Measurements from ENCODE around the gene GNPTG. TPM values are rescaled to one million over a fixed set of nuclear protein-coding genes. Genes with fewer than 3 reads are reported as not detected.

The GNPTG gene
- total RNA-seq, 2 donors from 2014 or later = 99.6 to 132 TPM

- no peak for TF ChIP-seq CTCF (IDR thresholded peaks at IDR 0.05)
- peak; percentile 18 for TF ChIP-seq POLR2AphosphoS5 (IDR thresholded peaks at IDR 0.05)
- no peak for TF ChIP-seq POLR2A (IDR thresholded peaks at IDR 0.05)
- intact Hi-C loops (cut with DNase I) = no loop called here
- no peaks in the 10 kb centered on the region for H3K27me3 ChIP-seq (replicated peaks; ENCODE audit: insufficient read depth)
- DNase-seq (ENCODE audit: low spot score) = peak; percentile 53
- H3K9me3 ChIP-seq = no peaks in the 10 kb centered on the region
- no peak overlapping the region for H3K27ac ChIP-seq
- no peak overlapping the region for H3K4me3 ChIP-seq
- H3K36me3 ChIP-seq = peaks cover 0 to 10% of the 10 kb centered on the region in 2 donors
- peaks cover 10% of the 10 kb centered on the region for H3K4me1 ChIP-seq (replicated peaks)
- WGBS = 63% methylated on average over 20 of the region's 31 CpGs
Observed at GRCh38 chr16:1347286-1347855, 4.4 kb upstream of the GNPTG start.

- TF ChIP-seq POLR2AphosphoS5 (IDR thresholded peaks at IDR 0.05) (no peak), CTCF (IDR thresholded peaks at IDR 0.05) (no peak), POLR2A (IDR thresholded peaks at IDR 0.05) (no peak)
- intact Hi-C loops (cut with DNase I) = no loop called here
- no peak overlapping the region for H3K27ac ChIP-seq
- WGBS = 79% methylated on average over 20 of the region's 29 CpGs
- peaks cover 0 to 10% of the 10 kb centered on the region in 2 donors for H3K36me3 ChIP-seq
- H3K9me3 ChIP-seq = no peaks in the 10 kb centered on the region
- no peak for DNase-seq (ENCODE audit: low spot score)
- no peaks in the 10 kb centered on the region for H3K27me3 ChIP-seq (replicated peaks; ENCODE audit: insufficient read depth)
- H3K4me3 ChIP-seq = no peak overlapping the region
- H3K4me1 ChIP-seq (replicated peaks) = peaks cover 14% of the 10 kb centered on the region
Observed at GRCh38 chr16:1347962-1348361, 3.8 kb upstream of the GNPTG start.

- Histone ChIP-seq H3K27me3 (replicated peaks; ENCODE audit: insufficient read depth) (no peaks in the 10 kb centered on the region), H3K4me3 (no peak overlapping the region), H3K27ac (no peak overlapping the region), H3K4me1 (replicated peaks) (peaks cover 11% of the 10 kb centered on the region), H3K9me3 (no peaks in the 10 kb centered on the region), H3K36me3 (peaks cover 0 to 10% of the 10 kb centered on the region in 2 donors)
- TF ChIP-seq POLR2A (IDR thresholded peaks at IDR 0.05) (no peak), POLR2AphosphoS5 (IDR thresholded peaks at IDR 0.05) (no peak), CTCF (IDR thresholded peaks at IDR 0.05) (no peak)
- WGBS = 78% methylated on average over 11 of the region's 15 CpGs
- intact Hi-C loops (cut with DNase I) = no loop called here
- DNase-seq (ENCODE audit: low spot score) = no peak
Observed at GRCh38 chr16:1348441-1348840, 3.3 kb upstream of the GNPTG start.

GRCh38 chr16:1348926-1349325 lies 2.8 kb upstream of the GNPTG start:
- intact Hi-C loops (cut with DNase I) = no loop called here
- WGBS = 80% methylated on average over 14 of the region's 14 CpGs
- H3K4me1 ChIP-seq (replicated peaks) = peaks cover 11% of the 10 kb centered on the region

More at GRCh38 chr16:1348926-1349325, 2.8 kb upstream of the GNPTG start:
- no peak overlapping the region for H3K27ac ChIP-seq
- no peak overlapping the region for H3K4me3 ChIP-seq
- H3K27me3 ChIP-seq (replicated peaks; ENCODE audit: insufficient read depth) = no peaks in the 10 kb centered on the region
- peaks cover 0 to 10% of the 10 kb centered on the region in 2 donors for H3K36me3 ChIP-seq
- DNase-seq (ENCODE audit: low spot score) = no peak
- TF ChIP-seq CTCF (IDR thresholded peaks at IDR 0.05) = no peak
- no peak for TF ChIP-seq POLR2A (IDR thresholded peaks at IDR 0.05)
- TF ChIP-seq POLR2AphosphoS5 (IDR thresholded peaks at IDR 0.05) = no peak
- no peaks in the 10 kb centered on the region for H3K9me3 ChIP-seq
